H1 (cell line): ENCODE data around the gene CRADD. TPM values are rescaled to one million over a fixed set of nuclear protein-coding genes. Genes with fewer than 3 reads are reported as not detected.

ENCODE experiments used
- CTCF ChIA-PET: fragments of 300-600 bp; sonication (Branson Sonifier 250); formaldehyde crosslinking; loops from one replicate; lab custom pipeline; 2021; ENCODE audit not compliant: partially characterized antibody; lab: Charles Lee
- POLR2A ChIA-PET: fragments of 300-600 bp; sonication (Branson Sonifier 250); formaldehyde crosslinking; loops from one replicate; lab custom pipeline; 2021; ENCODE audit warnings: inconsistent platforms; ENCODE audit not compliant: partially characterized antibody; lab: Charles Lee
- DNase-seq, 2 experiments: peaks; one replicate each; pipeline versions ENCODE4 v3.0.0 to v3.0.0-alpha.2; 2010 to 2022; ENCODE audit warnings: low spot score in 2 of 2, low read depth in 1 of 2, mixed read lengths in 1 of 2
- FAIRE-seq: peaks from 2 replicates; lab custom pipeline; 2011; peaks lifted over from hg19 to GRCh38; lab: Jason Lieb, UNC
- H2AFZ ChIP-seq: 2 replicates; pipeline ENCODE4 v1.8.1; 2012; ENCODE audit warnings: low read length, inconsistent platforms
- H2AK5ac ChIP-seq: 2 replicates; pipeline ENCODE4 v1.6.1; 2013; ENCODE audit warnings: low read depth, low read length
- H2BK120ac ChIP-seq: replicated peaks from 2 replicates; pipeline ENCODE3; 2013; ENCODE audit warnings: low read depth, low read length, inconsistent platforms
- H2BK12ac ChIP-seq: 2 replicates; pipeline ENCODE4 v1.6.1; 2013; ENCODE audit warnings: low read depth, low read length
- H2BK15ac ChIP-seq: 2 replicates; pipeline ENCODE4 v1.6.1; 2013; ENCODE audit warnings: low read length
- H2BK20ac ChIP-seq: 2 replicates; pipeline ENCODE4 v1.6.1; 2013; ENCODE audit warnings: low read length
- H2BK5ac ChIP-seq: 2 replicates; pipeline ENCODE4 v1.6.1; 2013; ENCODE audit warnings: low read depth, low read length
- H3K14ac ChIP-seq: 2 replicates; pipeline ENCODE4 v1.6.1; 2013; ENCODE audit warnings: inconsistent platforms; ENCODE audit not compliant: insufficient read length
- H3K18ac ChIP-seq: 2 replicates; pipeline ENCODE4 v1.6.1; 2013; ENCODE audit warnings: low read length; ENCODE audit errors: extremely low read depth
- H3K23ac ChIP-seq: 2 replicates; pipeline ENCODE4 v1.6.1; 2013; ENCODE audit warnings: inconsistent platforms; ENCODE audit not compliant: insufficient read length
- H3K23me2 ChIP-seq: 2 replicates; pipeline ENCODE4 v1.6.1; 2013; ENCODE audit warnings: low read depth, low read length
- H3K27ac ChIP-seq: 2 replicates; pipeline ENCODE4 v1.6.1; 2011; ENCODE audit warnings: low read depth, low read length, inconsistent platforms
- H3K27me3 ChIP-seq, 4 experiments: replicated peaks in 1 of 4; 1 replicate in 1 of 4; 2 replicates in 3 of 4; pipeline versions ENCODE4 v1.6.1 to v1.8.1; 2011 to 2013; ENCODE audit warnings: low read length in 3 of 4, mild to moderate bottlenecking in 3 of 4, inconsistent platforms in 2 of 4, mixed read lengths in 2 of 4, moderate library complexity in 1 of 4; ENCODE audit not compliant: control insufficient read depth in 3 of 4, insufficient read depth in 3 of 4; ENCODE audit errors: extremely low read depth in 1 of 4
- H3K36me3 ChIP-seq, 4 experiments: 2 replicates each; pipeline versions ENCODE4 v1.6.1 to v1.8.1; 2011 to 2013; ENCODE audit warnings: mild to moderate bottlenecking in 4 of 4, low read length in 3 of 4, moderate library complexity in 2 of 4, control low read depth in 1 of 4, inconsistent platforms in 1 of 4; ENCODE audit not compliant: insufficient read depth in 4 of 4, control insufficient read depth in 2 of 4
- H3K4ac ChIP-seq: replicated peaks from 2 replicates; pipeline ENCODE3; 2013; ENCODE audit warnings: low read length, low read depth, mixed read lengths, inconsistent platforms; ENCODE audit not compliant: insufficient read length
- H3K4me1 ChIP-seq, 4 experiments: replicated peaks in 1 of 4; 1 replicate in 1 of 4; 2 replicates in 3 of 4; pipeline versions ENCODE4 v1.6.1 to v1.8.1; 2011 to 2013; ENCODE audit warnings: low read length in 3 of 4, inconsistent platforms in 2 of 4, mixed read lengths in 1 of 4; ENCODE audit not compliant: insufficient read depth in 4 of 4, control insufficient read depth in 3 of 4
- H3K4me2 ChIP-seq, 2 experiments: 2 replicates each; pipeline versions ENCODE4 v1.6.1 to v1.8.1; 2011 to 2013; ENCODE audit warnings: low read depth in 2 of 2, low read length in 2 of 2, control low read depth in 1 of 2, inconsistent platforms in 1 of 2, mild to moderate bottlenecking in 1 of 2; ENCODE audit not compliant: insufficient read depth in 1 of 2
- H3K4me3 ChIP-seq, 4 experiments: fragments of 200-600, 300-600 bp in 1 of 4; sonication (generic), shearing (Covaris generic), sonication (Bioruptor Twin) in 1 of 4; 2 replicates each; pipeline versions ENCODE4 v1.5.1 to v1.8.1; 2011 to 2016; ENCODE audit warnings: low read length in 4 of 4, low read depth in 3 of 4, control low read depth in 2 of 4, inconsistent platforms in 2 of 4, mild to moderate bottlenecking in 2 of 4, mixed read lengths in 1 of 4, moderate library complexity in 1 of 4; ENCODE audit not compliant: insufficient read depth in 2 of 4; ENCODE audit errors: extremely low read depth in 1 of 4
- H3K56ac ChIP-seq: replicated peaks from 2 replicates; pipeline ENCODE3; 2013; ENCODE audit warnings: low read depth, mild to moderate bottlenecking, mixed read lengths, low read length, inconsistent platforms; ENCODE audit not compliant: insufficient read length
- H3K79me1 ChIP-seq: 2 replicates; pipeline ENCODE4 v1.6.1; 2013; ENCODE audit warnings: low read depth, low read length, control low read depth
- H3K79me2 ChIP-seq, 2 experiments: 2 replicates each; pipeline versions ENCODE4 v1.6.1 to v1.8.1; 2012 to 2013; ENCODE audit warnings: low read length in 2 of 2, mild to moderate bottlenecking in 2 of 2, inconsistent platforms in 1 of 2; ENCODE audit not compliant: insufficient read depth in 2 of 2, control insufficient read depth in 1 of 2
- H3K9ac ChIP-seq, 4 experiments: replicated peaks in 1 of 4; 1 replicate in 1 of 4; 2 replicates in 3 of 4; pipeline versions ENCODE4 v1.6.1 to v1.8.1; 2011 to 2013; ENCODE audit warnings: low read depth in 3 of 4, low read length in 3 of 4, control low read depth in 2 of 4, mild to moderate bottlenecking in 2 of 4, moderate library complexity in 2 of 4, inconsistent platforms in 1 of 4; ENCODE audit errors: extremely low read depth in 1 of 4
- H3K9me3 ChIP-seq, 2 experiments: 2 replicates each; pipeline versions ENCODE4 v1.6.1 to v1.8.1; 2012 to 2013; ENCODE audit warnings: mild to moderate bottlenecking in 2 of 2, moderate library complexity in 2 of 2, control low read depth in 1 of 2, inconsistent platforms in 1 of 2, low read depth in 1 of 2, low read length in 1 of 2, mixed read lengths in 1 of 2; ENCODE audit not compliant: insufficient read depth in 2 of 2
- H4K20me1 ChIP-seq, 2 experiments: replicated peaks in 1 of 2; 2 replicates each; pipeline versions ENCODE3 to v1.8.1; 2011 to 2013; ENCODE audit warnings: inconsistent platforms in 2 of 2, low read length in 2 of 2, mild to moderate bottlenecking in 1 of 2; ENCODE audit not compliant: insufficient read depth in 2 of 2, control insufficient read depth in 1 of 2
- H4K5ac ChIP-seq: 2 replicates; pipeline ENCODE4 v1.6.1; 2013; ENCODE audit warnings: low read length, low read depth, mixed read lengths, inconsistent platforms; ENCODE audit not compliant: insufficient read length
- H4K8ac ChIP-seq: 2 replicates; pipeline ENCODE4 v1.8.0; 2013; ENCODE audit warnings: mild to moderate bottlenecking, moderate library complexity, low read length, inconsistent platforms; ENCODE audit not compliant: insufficient read depth; ENCODE audit errors: extremely low read depth
- H4K91ac ChIP-seq: replicated peaks from 2 replicates; pipeline ENCODE3; 2013; ENCODE audit warnings: low read length, mixed read lengths, inconsistent platforms; ENCODE audit not compliant: insufficient read length
- BCL11A ChIP-seq, 2 experiments: IDR thresholded peaks; one replicate each; pipeline ENCODE4 v1.6.1; 2011; ENCODE audit warnings: low read depth in 2 of 2, low read length in 2 of 2, mild to moderate bottlenecking in 2 of 2
- EGR1 ChIP-seq: IDR thresholded peaks from 2 replicates; pipeline ENCODE4 v1.6.1; 2011; ENCODE audit warnings: low read depth, low read length, borderline replicate concordance
- EZH2 ChIP-seq: fragments of 200-600 bp; sonication (generic); IDR thresholded peaks from 2 replicates; pipeline ENCODE4 v1.7.1; 2012; ENCODE audit warnings: low read depth, mild to moderate bottlenecking, moderate library complexity, low read length, inconsistent platforms; ENCODE audit not compliant: severe bottlenecking
- KDM4A ChIP-seq: IDR thresholded peaks from one replicate; pipeline ENCODE4 v1.7.1; 2012; ENCODE audit warnings: low read depth, mild to moderate bottlenecking, moderate library complexity, low read length, inconsistent platforms; ENCODE audit not compliant: severe bottlenecking
- MAX ChIP-seq: IDR thresholded peaks from 2 replicates; pipeline ENCODE4 v1.6.1; 2012; ENCODE audit warnings: inconsistent platforms
- NRF1 ChIP-seq: IDR thresholded peaks from 2 replicates; pipeline ENCODE4 v1.6.1; 2011; ENCODE audit warnings: mild to moderate bottlenecking, low read depth, low read length, improper control_type of control experiment
- RAD21 ChIP-seq, 2 experiments: IDR thresholded peaks in 1 of 2; conservative IDR thresholded peaks in 1 of 2; 2 replicates each; pipeline ENCODE4 v1.6.1; 2011; ENCODE audit warnings: low read depth in 2 of 2, low read length in 2 of 2, improper control_type of control experiment in 1 of 2, inconsistent platforms in 1 of 2, mild to moderate bottlenecking in 1 of 2, moderate library complexity in 1 of 2
- RBBP5 ChIP-seq: IDR thresholded peaks from 2 replicates; pipeline ENCODE4 v1.7.1; 2012; ENCODE audit warnings: low read depth, mild to moderate bottlenecking, inconsistent platforms, low read length, moderate library complexity, borderline replicate concordance
- SP1 ChIP-seq: IDR thresholded peaks from 2 replicates; pipeline ENCODE4 v1.6.1; 2011; ENCODE audit warnings: low read depth, low read length
- TBP ChIP-seq: IDR thresholded peaks from 2 replicates; pipeline ENCODE4 v1.6.1; 2011; ENCODE audit warnings: low read depth, low read length, improper control_type of control experiment
- TCF12 ChIP-seq: IDR thresholded peaks from 2 replicates; pipeline ENCODE4 v1.6.1; 2011; ENCODE audit warnings: low read depth, mild to moderate bottlenecking, low read length
- polyA plus RNA-seq, 7 experiments: library from polyadenylated mRNA; depleted of rRNA in 3 of 7; stranded (reverse) in 5 of 7; unstranded in 2 of 7; fragments of >200 nt in 5 of 7; fragments of 200-250 nt in 2 of 7; gene quantifications; 1 replicate in 5 of 7; 2 replicates in 1 of 7; 4 replicates in 1 of 7; pipeline versions ENCODE4 v1.2.1 to v1.2.3, GENCODE V29; 2011 to 2013; ENCODE audit warnings: missing spikeins in 2 of 7, mixed read lengths in 2 of 7
- total RNA-seq: library from RNA; stranded (reverse); fragmentation: NEBNext Ultra II Directional; extraction: Animal tissue kit (Norgen Biotek cat#: 25700); gene quantifications from 2 replicates; pipeline ENCODE4 v1.2.1, GENCODE V29; 2021

Gene CRADD
- total and polyA plus RNA-seq, 2 of the 8 experiments (the other 6 are each of a cell fraction or from before 2014, with no cell fraction given): 8.1 to 15.4 TPM

DNA sequence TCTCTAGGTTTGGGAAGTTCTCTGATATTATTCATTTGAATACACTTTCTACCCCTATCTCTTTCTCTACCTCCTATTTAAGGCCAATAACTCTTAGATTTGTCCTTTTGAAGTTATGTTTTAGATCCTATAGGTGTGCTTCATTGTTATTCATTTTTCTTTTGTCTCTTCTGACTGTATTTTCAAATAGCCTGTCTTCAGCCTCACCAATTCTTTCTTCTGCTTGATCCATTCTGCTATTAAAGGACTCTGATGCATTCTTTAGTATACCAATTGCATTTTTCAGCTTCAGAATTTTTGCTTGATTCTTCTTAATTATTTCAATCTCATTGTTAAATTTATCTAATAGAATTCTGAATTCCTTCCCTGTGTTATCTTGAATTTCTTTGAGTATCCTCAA is 199.2 kb downstream of the CRADD start:
- ChIA-PET POLR2A (no interaction called here), CTCF (interaction anchor here (1.0 to 1.2 kb wide), 2 partner anchors 13 to 21 kb away, joined by 3 read pairs; no protein-coding TSS in a partner anchor)
- H3K27ac ChIP-seq: no peak overlapping the region
- no peak overlapping the region for H4K91ac ChIP-seq
- TF ChIP-seq MAX (no peak), KDM4A (no peak), NRF1 (no peak), RAD21 (IDR thresholded peaks at IDR 0.05 in 1 of 2, conservative IDR thresholded peaks at IDR 0.05 in 1 of 2; ENCODE audit: low read depth in 2 of 2, low read length in 2 of 2) (no peak), RBBP5 (no peak), TCF12 (no peak), EGR1 (no peak), SP1 (no peak), TBP (no peak), EZH2 (no peak), BCL11A (IDR thresholded peaks at IDR 0.05; ENCODE audit: low read depth in 2 of 2, low read length in 2 of 2) (no peak)
- H3K23ac ChIP-seq: no peak overlapping the region
- H4K20me1 ChIP-seq: no peaks in the 10 kb centered on the region
- H3K56ac ChIP-seq: no peak overlapping the region
- no peak overlapping the region for H3K4ac ChIP-seq
- H3K23me2 ChIP-seq: no peaks in the 10 kb centered on the region
- no peaks in the 10 kb centered on the region for H3K9me3 ChIP-seq
- no peak overlapping the region for H3K18ac ChIP-seq
- no peak overlapping the region for H2AFZ ChIP-seq
- no peak overlapping the region for H4K5ac ChIP-seq
- no peak overlapping the region for H2BK120ac ChIP-seq
- H3K9ac ChIP-seq: no peak overlapping the region
- no peak for DNase-seq
- H3K27me3 ChIP-seq: no peaks in the 10 kb centered on the region
- H2BK5ac ChIP-seq: no peak overlapping the region
- no peaks in the 10 kb centered on the region for H3K4me1 ChIP-seq
- no peak overlapping the region for H2AK5ac ChIP-seq
- FAIRE-seq: no peak
- H2BK12ac ChIP-seq: no peak overlapping the region
- H2BK20ac ChIP-seq: no peak overlapping the region
- H3K4me3 ChIP-seq: no peak overlapping the region
- H3K36me3 ChIP-seq: no peaks in the 10 kb centered on the region
- no peak overlapping the region for H3K14ac ChIP-seq
- no peak overlapping the region for H2BK15ac ChIP-seq
- no peaks in the 10 kb centered on the region for H3K79me1 ChIP-seq
- H3K79me2 ChIP-seq: no peaks in the 10 kb centered on the region
- no peak overlapping the region for H3K4me2 ChIP-seq
- H4K8ac ChIP-seq: no peak overlapping the region
